IMR-90 (cell line): ENCODE measurements around the gene ERAP2. TPM values are rescaled to one million over a fixed set of nuclear protein-coding genes. Genes with fewer than 3 reads are reported as not detected.

Experiments used
- ATAC-seq: fragments of 200-7000 bp; cut with Tn5 transposase; 2 replicates; pipeline ENCODE4 v1.9.1; 2020; ENCODE audit warnings: low read depth, mild to moderate bottlenecking, moderate library complexity
- BruUV-seq: library from RNA; stranded (reverse); fragments of 400-500 nt; replicated peaks from 2 replicates; lab custom pipeline; 2021; lab: Mats Ljungman, UMichigan
- CTCF ChIA-PET: fragments of 300-600 bp; formaldehyde crosslinking; extraction: SDS; loops from one replicate; lab custom pipeline; 2021; ENCODE audit warnings: antibody characterized with exemption; lab: Yijun Ruan, JAX
- POLR2A ChIA-PET: fragments of 300-600 bp; sonication (Branson Sonifier 250); formaldehyde crosslinking; loops from one replicate; lab custom pipeline; 2022; ENCODE audit warnings: antibody characterized with exemption; ENCODE audit not compliant: unreplicated experiment; lab: Charles Lee
- DNase-seq: peaks from one replicate; pipeline ENCODE4 v3.0.0; 2013
- H2AFZ ChIP-seq: replicated peaks from 2 replicates; pipeline ENCODE3; 2013; ENCODE audit warnings: low read length, mild to moderate bottlenecking; ENCODE audit not compliant: poor library complexity
- H2AK5ac ChIP-seq: 2 replicates; pipeline ENCODE4 v1.6.1; 2013; ENCODE audit warnings: low read depth, low read length, inconsistent platforms
- H2AK9ac ChIP-seq: replicated peaks from 2 replicates; pipeline ENCODE3; 2013; ENCODE audit warnings: mild to moderate bottlenecking, low read depth, low read length, moderate library complexity; ENCODE audit not compliant: poor library complexity
- H2BK120ac ChIP-seq: 2 replicates; pipeline ENCODE4 v1.6.1; 2013; ENCODE audit warnings: low read depth, low read length, inconsistent platforms
- H2BK15ac ChIP-seq: 3 replicates; pipeline ENCODE4 v1.6.1; 2013; ENCODE audit warnings: low read depth, low read length, inconsistent platforms
- H2BK20ac ChIP-seq: 2 replicates; pipeline ENCODE4 v1.6.1; 2013; ENCODE audit warnings: low read depth, mild to moderate bottlenecking, inconsistent platforms, low read length, moderate library complexity
- H2BK5ac ChIP-seq: 2 replicates; pipeline ENCODE4 v1.6.1; 2013; ENCODE audit warnings: mild to moderate bottlenecking, low read depth, low read length, inconsistent platforms; ENCODE audit not compliant: poor library complexity, severe bottlenecking
- H3K14ac ChIP-seq: replicated peaks from 2 replicates; pipeline ENCODE4 v1.6.1; 2013; ENCODE audit warnings: low read depth, low read length, inconsistent platforms
- H3K18ac ChIP-seq: 2 replicates; pipeline ENCODE4 v1.6.1; 2013; ENCODE audit warnings: low read depth, low read length, control low read depth
- H3K23ac ChIP-seq: 2 replicates; pipeline ENCODE4 v1.6.1; 2013; ENCODE audit warnings: low read depth, low read length, inconsistent platforms
- H3K27ac ChIP-seq: 2 replicates; pipeline ENCODE4 v1.5.1; 2013; ENCODE audit warnings: mild to moderate bottlenecking, control low read depth, low read length; ENCODE audit not compliant: insufficient read depth
- H3K27me3 ChIP-seq: 2 replicates; pipeline ENCODE4 v1.6.1; 2013; ENCODE audit warnings: low read length; ENCODE audit not compliant: control insufficient read depth, insufficient read depth
- H3K36me3 ChIP-seq: 2 replicates; pipeline ENCODE4 v1.6.1; 2013; ENCODE audit warnings: low read length, mixed read lengths; ENCODE audit not compliant: control insufficient read depth, insufficient read depth
- H3K4ac ChIP-seq: 2 replicates; pipeline ENCODE4 v1.6.1; 2013; ENCODE audit warnings: low read depth, low read length, inconsistent platforms
- H3K4me1 ChIP-seq: 2 replicates; pipeline ENCODE4 v1.6.1; 2013; ENCODE audit warnings: low read length, mixed read lengths; ENCODE audit not compliant: control insufficient read depth, insufficient read depth
- H3K4me2 ChIP-seq: 2 replicates; pipeline ENCODE4 v1.6.1; 2013; ENCODE audit warnings: low read depth, mild to moderate bottlenecking, control low read depth, low read length, moderate library complexity
- H3K4me3 ChIP-seq: 2 replicates; pipeline ENCODE4 v1.5.1; 2013; ENCODE audit warnings: low read depth, mild to moderate bottlenecking, control low read depth, low read length, moderate library complexity; ENCODE audit not compliant: insufficient read depth
- H3K56ac ChIP-seq: 2 replicates; pipeline ENCODE4 v1.6.1; 2013; ENCODE audit warnings: low read length, inconsistent platforms; ENCODE audit not compliant: insufficient read depth; ENCODE audit errors: extremely low read depth
- H3K79me1 ChIP-seq, 2 experiments: 2 replicates each; pipeline ENCODE4 v1.6.1; 2013; ENCODE audit warnings: low read length in 2 of 2, inconsistent platforms in 1 of 2, low read depth in 1 of 2
- H3K9ac ChIP-seq: 2 replicates; pipeline ENCODE4 v1.6.1; 2013; ENCODE audit warnings: low read depth, low read length, control low read depth
- H3K9me1 ChIP-seq: 2 replicates; pipeline ENCODE4 v1.6.1; 2013; ENCODE audit warnings: low read length, inconsistent platforms; ENCODE audit not compliant: insufficient read depth
- H3K9me3 ChIP-seq: 2 replicates; pipeline ENCODE4 v1.6.1; 2013; ENCODE audit warnings: low read length; ENCODE audit not compliant: control insufficient read depth, insufficient read depth
- H4K20me1 ChIP-seq: 2 replicates; pipeline ENCODE4 v1.6.1; 2013; ENCODE audit warnings: low read length, inconsistent platforms; ENCODE audit not compliant: insufficient read depth
- H4K5ac ChIP-seq: 2 replicates; pipeline ENCODE4 v1.6.1; 2013; ENCODE audit warnings: mild to moderate bottlenecking, low read depth, low read length, control low read depth
- H4K8ac ChIP-seq, 2 experiments: 2 replicates each; pipeline ENCODE4 v1.6.1; 2013; ENCODE audit warnings: low read depth in 2 of 2, low read length in 2 of 2, control low read depth in 1 of 2, inconsistent platforms in 1 of 2
- H4K91ac ChIP-seq: 2 replicates; pipeline ENCODE4 v1.6.1; 2013; ENCODE audit warnings: low read depth, low read length, inconsistent platforms; ENCODE audit not compliant: insufficient read depth
- BHLHE40 ChIP-seq: fragments of 150-350 bp; IDR thresholded peaks from 2 replicates; pipeline ENCODE4 v1.6.1; 2016; ENCODE audit warnings: mild to moderate bottlenecking, low read depth, low read length
- CEBPB ChIP-seq: IDR thresholded peaks from 2 replicates; pipeline ENCODE4 v1.6.1; 2012; ENCODE audit warnings: low read depth, low read length, improper control_type of control experiment
- CHD1 ChIP-seq: IDR thresholded peaks from 2 replicates; pipeline ENCODE4 v1.6.1; 2012; ENCODE audit warnings: low read depth, low read length, improper control_type of control experiment
- FOS ChIP-seq: fragments of 150-350 bp; IDR thresholded peaks from 2 replicates; pipeline ENCODE4 v1.6.1; 2016; ENCODE audit warnings: low read depth, low read length
- MAFK ChIP-seq: IDR thresholded peaks from 2 replicates; pipeline ENCODE4 v1.6.1; 2012; ENCODE audit warnings: low read depth, low read length, improper control_type of control experiment
- MAZ ChIP-seq: IDR thresholded peaks from 2 replicates; pipeline ENCODE4 v1.6.1; 2012; ENCODE audit warnings: low read depth, mild to moderate bottlenecking, low read length, improper control_type of control experiment, moderate library complexity, borderline replicate concordance
- MXI1 ChIP-seq: IDR thresholded peaks from 2 replicates; pipeline ENCODE4 v1.6.1; 2012; ENCODE audit warnings: low read depth, mild to moderate bottlenecking, low read length, moderate library complexity, borderline replicate concordance
- NFE2L2 ChIP-seq: fragments of 150-350 bp; IDR thresholded peaks from 2 replicates; pipeline ENCODE4 v1.6.1; 2016; ENCODE audit warnings: low read depth, mild to moderate bottlenecking, low read length
- POLR2A ChIP-seq: IDR thresholded peaks from 2 replicates; pipeline ENCODE4 v1.6.1; 2012; ENCODE audit warnings: mild to moderate bottlenecking, low read depth, low read length
- RAD21 ChIP-seq: IDR thresholded peaks from 2 replicates; pipeline ENCODE4 v1.6.1; 2012; ENCODE audit warnings: low read length, improper control_type of control experiment
- RCOR1 ChIP-seq: IDR thresholded peaks from 2 replicates; pipeline ENCODE4 v1.6.1; 2012; ENCODE audit warnings: mild to moderate bottlenecking, low read length, improper control_type of control experiment; ENCODE audit not compliant: insufficient replicate concordance
- SMC3 ChIP-seq: fragments of 150-350 bp; IDR thresholded peaks from 2 replicates; pipeline ENCODE4 v1.6.1; 2016; ENCODE audit warnings: low read depth, mild to moderate bottlenecking, antibody characterized with exemption, low read length, moderate library complexity
- WGBS, 2 experiments: methylation state at CpG; one replicate each; pipeline versions ENCODE4 v1.1.5 to v1.1.7; 2013; ENCODE audit warnings: missing lambda C conversion rate in 2 of 2; ENCODE audit not compliant: insufficient read length in 1 of 2; ENCODE audit errors: extremely low coverage in 2 of 2; 5-methylcytosine and 5-hydroxymethylcytosine counted together
- dilution Hi-C: fragments of 300-500 bp; cut with HindIII; formaldehyde crosslinking; loops from one replicate; pipeline ENCODE4 v1.14.3; 2018; ENCODE audit warnings: low sequenced_read_pairs; ENCODE audit not compliant: unreplicated experiment
- in situ Hi-C: fragments of 300-500 bp; cut with MboI; formaldehyde crosslinking; loops from 3 replicates; pipeline ENCODE4 v1.14.3; 2019; ENCODE audit warnings: low sequenced_read_pairs, inconsistent platforms, mixed read lengths
- intact Hi-C: fragments of 100-400 bp; cut with micrococcal nuclease; formaldehyde crosslinking; loops from 2 replicates; pipeline ENCODE4 v1.10.0; 2022
- polyA plus RNA-seq, 3 experiments: library from polyadenylated mRNA; depleted of rRNA; stranded (reverse); fragments of >200 nt; gene quantifications; 2 replicates each; pipeline ENCODE4 v1.2.3, GENCODE V29; 2012; ENCODE audit warnings: low replicate concordance in 1 of 3
- total RNA-seq: library from RNA; depleted of rRNA; stranded (reverse); fragments of >200 nt; gene quantifications from 2 replicates; pipeline ENCODE4 v1.2.3, GENCODE V29; 2012
- TF ChIP-seq, protein P1 (sequence below): fragments of 150-350 bp; IDR thresholded peaks from 2 replicates; pipeline ENCODE4 v1.6.1; 2017; ENCODE audit warnings: mild to moderate bottlenecking, antibody characterized with exemption, low read length, low read depth
- TF ChIP-seq, protein P2 (sequence below): fragments of 150-350 bp; IDR thresholded peaks from 2 replicates; pipeline ENCODE4 v1.6.1; 2016; ENCODE audit warnings: low read depth, mild to moderate bottlenecking, low read length, moderate library complexity, borderline replicate concordance
- TF ChIP-seq, protein P3 (sequence below): conservative IDR thresholded peaks from 2 replicates; pipeline ENCODE4 v1.5.1; 2012; ENCODE audit warnings: mild to moderate bottlenecking, low read depth, low read length, improper control_type of control experiment

Gene ERAP2
- total and polyA plus RNA-seq, 2 of the 4 experiments (the other 2 are of a cell fraction), result 10.6 to 21.3 TPM

DNA sequence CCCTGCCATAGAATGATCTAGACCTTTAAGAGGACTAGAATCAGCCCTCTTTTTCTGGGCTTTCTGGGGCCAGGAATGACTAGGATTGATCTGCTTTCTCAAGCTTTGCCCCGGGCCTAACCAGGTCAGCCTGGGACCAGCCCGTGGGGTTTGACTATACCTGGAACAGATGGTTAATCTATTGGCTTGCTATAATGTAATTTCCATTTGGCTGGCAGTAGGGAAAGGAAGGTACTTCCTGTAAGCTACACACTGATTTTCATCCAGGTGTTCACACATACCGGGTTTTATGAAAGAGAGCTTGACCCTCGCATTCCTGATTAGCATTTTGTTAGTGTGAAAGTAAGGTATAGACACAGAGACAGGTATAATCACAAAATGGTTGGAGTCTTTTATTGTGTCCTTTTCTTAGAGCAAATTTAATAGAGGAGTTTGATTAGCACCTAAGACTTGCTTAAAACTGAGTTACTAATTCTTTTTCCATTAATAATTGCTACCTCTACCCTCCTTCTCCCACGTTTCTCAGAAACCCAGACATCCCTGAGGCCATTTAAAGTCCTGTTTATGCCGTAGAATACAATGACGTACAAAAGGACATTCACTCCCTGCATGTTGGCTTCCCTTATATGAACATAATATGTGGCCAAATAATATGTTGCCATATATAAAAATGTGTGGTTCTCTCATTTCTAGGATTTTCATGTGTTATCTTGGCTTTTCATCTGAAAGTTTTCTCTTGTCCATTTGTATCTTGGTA, 76.9 kb downstream of the ERAP2 start:
- POLR2A ChIA-PET, result no interaction called here
- Histone ChIP-seq H2AK5ac (no peak overlapping the region), H2AK9ac (no peak overlapping the region), H4K5ac (no peak overlapping the region), H3K9ac (no peak overlapping the region), H3K4me1 (no peaks in the 10 kb centered on the region), H3K14ac (no peak overlapping the region), H3K4me3 (no peak overlapping the region), H3K9me3 (no peaks in the 10 kb centered on the region), H3K27ac (no peak overlapping the region), H2BK15ac (no peak overlapping the region), H3K23ac (no peak overlapping the region), H3K9me1 (no peaks in the 10 kb centered on the region), H3K79me1 (peaks cover 12 to 27% of the 10 kb centered on the region in 2 experiments; a peak in 3 of 4 replicates), H2BK120ac (no peak overlapping the region), H3K18ac (no peak overlapping the region), H3K36me3 (peaks cover 1% of the 10 kb centered on the region; the same call in 1 of the 2 replicates), H3K4ac (no peak overlapping the region), H4K91ac (no peak overlapping the region), H4K8ac (no peak overlapping the region), H2AFZ (no peak overlapping the region), H3K56ac (no peak overlapping the region), H3K27me3 (no peaks in the 10 kb centered on the region), H2BK5ac (no peak overlapping the region), H3K4me2 (no peak overlapping the region), H4K20me1 (no peaks in the 10 kb centered on the region; the same call in 1 of the 2 replicates), H2BK20ac (no peak overlapping the region)
- ATAC-seq (no peak), DNase-seq (no peak)
- no CpG with 5 or more reads among the region's 7 CpGs for WGBS, 2 experiments
- dilution Hi-C loops, result no loop called here
- BruUV-seq, result no TSS peak
- in situ Hi-C loops, result no loop called here
- intact Hi-C loops, result no loop called here
- CTCF ChIA-PET, result interaction anchor here (0.7 kb wide), 1 partner anchor 1515 kb away, joined by 4 read pairs; no protein-coding TSS in a partner anchor
- TF ChIP-seq BHLHE40 (no peak), MAZ (no peak), RAD21 (no peak), FOS (no peak), SMC3 (no peak), NFE2L2 (no peak), CEBPB (no peak), RCOR1 (no peak), POLR2A (no peak), MAFK (no peak), CHD1 (no peak), MXI1 (no peak)
- TF ChIP-seq, protein P1, sequence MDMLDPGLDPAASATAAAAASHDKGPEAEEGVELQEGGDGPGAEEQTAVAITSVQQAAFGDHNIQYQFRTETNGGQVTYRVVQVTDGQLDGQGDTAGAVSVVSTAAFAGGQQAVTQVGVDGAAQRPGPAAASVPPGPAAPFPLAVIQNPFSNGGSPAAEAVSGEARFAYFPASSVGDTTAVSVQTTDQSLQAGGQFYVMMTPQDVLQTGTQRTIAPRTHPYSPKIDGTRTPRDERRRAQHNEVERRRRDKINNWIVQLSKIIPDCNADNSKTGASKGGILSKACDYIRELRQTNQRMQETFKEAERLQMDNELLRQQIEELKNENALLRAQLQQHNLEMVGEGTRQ, result no peak
- TF ChIP-seq, protein P2, sequence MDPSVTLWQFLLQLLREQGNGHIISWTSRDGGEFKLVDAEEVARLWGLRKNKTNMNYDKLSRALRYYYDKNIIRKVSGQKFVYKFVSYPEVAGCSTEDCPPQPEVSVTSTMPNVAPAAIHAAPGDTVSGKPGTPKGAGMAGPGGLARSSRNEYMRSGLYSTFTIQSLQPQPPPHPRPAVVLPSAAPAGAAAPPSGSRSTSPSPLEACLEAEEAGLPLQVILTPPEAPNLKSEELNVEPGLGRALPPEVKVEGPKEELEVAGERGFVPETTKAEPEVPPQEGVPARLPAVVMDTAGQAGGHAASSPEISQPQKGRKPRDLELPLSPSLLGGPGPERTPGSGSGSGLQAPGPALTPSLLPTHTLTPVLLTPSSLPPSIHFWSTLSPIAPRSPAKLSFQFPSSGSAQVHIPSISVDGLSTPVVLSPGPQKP, result no peak
- TF ChIP-seq, protein P3, sequence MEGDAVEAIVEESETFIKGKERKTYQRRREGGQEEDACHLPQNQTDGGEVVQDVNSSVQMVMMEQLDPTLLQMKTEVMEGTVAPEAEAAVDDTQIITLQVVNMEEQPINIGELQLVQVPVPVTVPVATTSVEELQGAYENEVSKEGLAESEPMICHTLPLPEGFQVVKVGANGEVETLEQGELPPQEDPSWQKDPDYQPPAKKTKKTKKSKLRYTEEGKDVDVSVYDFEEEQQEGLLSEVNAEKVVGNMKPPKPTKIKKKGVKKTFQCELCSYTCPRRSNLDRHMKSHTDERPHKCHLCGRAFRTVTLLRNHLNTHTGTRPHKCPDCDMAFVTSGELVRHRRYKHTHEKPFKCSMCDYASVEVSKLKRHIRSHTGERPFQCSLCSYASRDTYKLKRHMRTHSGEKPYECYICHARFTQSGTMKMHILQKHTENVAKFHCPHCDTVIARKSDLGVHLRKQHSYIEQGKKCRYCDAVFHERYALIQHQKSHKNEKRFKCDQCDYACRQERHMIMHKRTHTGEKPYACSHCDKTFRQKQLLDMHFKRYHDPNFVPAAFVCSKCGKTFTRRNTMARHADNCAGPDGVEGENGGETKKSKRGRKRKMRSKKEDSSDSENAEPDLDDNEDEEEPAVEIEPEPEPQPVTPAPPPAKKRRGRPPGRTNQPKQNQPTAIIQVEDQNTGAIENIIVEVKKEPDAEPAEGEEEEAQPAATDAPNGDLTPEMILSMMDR, result no peak
